Bladder microvascular endothelial cell (primary cell): ENCODE results near the gene USP8. TPM values are rescaled to one million over a fixed set of nuclear protein-coding genes. Genes with fewer than 3 reads are reported as not detected.

Source experiments
- total RNA-seq: library from RNA; depleted of rRNA; stranded (reverse); fragments of >200 nt; gene quantifications from 2 replicates; pipeline ENCODE4 v1.2.3, GENCODE V29; 2014

USP8 gene
- 21.5 and 65.2 TPM in 2 replicates for total RNA-seq

DNA sequence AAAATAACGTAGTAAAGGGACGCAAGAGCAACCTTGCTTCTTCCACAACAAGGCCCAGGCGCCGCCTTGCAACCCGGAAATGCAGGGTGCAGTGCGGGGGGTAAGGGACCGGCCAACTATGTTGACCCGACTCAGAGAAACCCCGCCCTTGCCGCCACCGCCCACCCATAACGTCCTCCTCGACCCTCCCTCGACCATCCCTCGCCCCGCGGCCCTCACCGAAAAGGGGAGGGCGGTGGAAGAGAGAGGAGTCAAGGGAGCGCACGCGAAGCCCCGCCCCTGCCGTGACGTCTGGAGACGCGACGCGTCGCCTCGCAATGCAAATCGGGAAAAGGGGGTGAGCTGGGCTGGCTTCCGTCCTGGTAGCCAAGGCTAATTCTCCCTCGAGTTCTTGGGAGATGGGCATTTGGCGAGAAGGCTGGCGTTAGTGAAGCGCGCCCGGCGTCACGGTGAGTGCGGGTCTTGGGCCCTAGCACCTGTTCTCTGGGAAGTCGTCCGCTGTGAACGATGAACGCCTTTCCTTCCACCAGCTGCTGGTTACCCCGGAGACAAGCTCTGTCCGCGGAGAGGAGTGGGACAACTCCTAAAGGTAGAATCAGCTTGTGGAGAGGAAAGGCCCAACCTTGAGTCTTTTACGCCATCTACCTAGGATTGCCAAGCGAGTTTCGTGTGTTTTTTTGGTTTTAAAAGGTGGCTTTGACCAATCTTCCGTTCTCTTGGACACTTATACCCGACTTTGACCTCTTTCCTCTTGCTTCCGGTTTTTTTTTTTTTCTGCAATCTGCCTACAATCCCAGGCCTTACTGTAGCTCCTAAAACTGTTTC is at the start of gene USP8:
Gene USP8 (plus strand): TSS at position 340 of the 825 bp plus-strand sequence. CDS start 14,669 bp downstream, outside the sequence.

DNA sequence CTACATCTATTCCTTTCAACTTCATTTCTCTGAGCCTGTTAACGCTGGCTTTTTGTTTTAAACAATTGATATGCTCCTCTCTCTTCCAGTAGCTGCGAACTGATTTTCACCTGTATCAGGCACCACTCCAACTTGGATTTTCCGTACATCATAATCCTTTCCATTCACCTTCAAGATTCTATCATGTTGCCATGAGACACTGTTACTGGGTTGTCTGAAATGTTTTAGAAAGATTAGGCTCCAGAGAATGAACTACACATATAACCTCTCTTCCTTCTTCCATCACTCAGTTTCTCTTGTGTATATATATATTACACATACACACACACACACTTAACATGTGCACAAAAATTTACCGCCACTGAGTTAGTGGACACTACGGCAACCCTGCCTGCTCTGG is 122.4 kb downstream of the USP8 start, which contains the start of gene USP50:
Gene USP50 (minus strand): TSS at position 101 of the 400 bp plus-strand sequence. CDS start 141 bp downstream, outside the sequence.

Other genes starting within 250 kb of the USP8 start
- 0.16 and 6.2 TPM in 2 replicates for gene SLC27A2, start 242.2 kb upstream of the USP8 start, total RNA-seq
- gene HDC, start 158.7 kb upstream of the USP8 start, total RNA-seq, result not detected in 2 replicates
- 67.8 and 101 TPM in 2 replicates for gene GABPB1, start 69.2 kb upstream of the USP8 start, total RNA-seq
- 0.69 TPM in 1 of 2 replicates, not detected in the other for gene USP50, start 122.3 kb downstream of the USP8 start, total RNA-seq